Upper lobe of right lung (tissue), 1 donor: ENCODE measurements around the gene CES5A. TPM values are rescaled to one million over a fixed set of nuclear protein-coding genes. Genes with fewer than 3 reads are reported as not detected.

ENCODE experiments used
- ATAC-seq: fragments of 200-7000 bp; cut with Tn5 transposase; one replicate; pipeline ENCODE4 v1.9.1; 2020; ENCODE audit warnings: mild to moderate bottlenecking, moderate library complexity
- DNase-seq: peaks from one replicate; pipeline ENCODE4 v3.0.0-alpha.2; 2020
- H3K27ac ChIP-seq: fragments of 200-600 bp; one replicate; pipeline ENCODE4 v1.8.0; 2022
- H3K27me3 ChIP-seq: fragments of 200-600 bp; one replicate; pipeline ENCODE4 v1.8.0; 2022; ENCODE audit warnings: mild to moderate bottlenecking
- H3K36me3 ChIP-seq: fragments of 200-600 bp; one replicate; pipeline ENCODE4 v1.8.0; 2022
- H3K4me1 ChIP-seq: fragments of 200-600 bp; one replicate; pipeline ENCODE4 v1.8.0; 2022
- H3K4me3 ChIP-seq: fragments of 200-600 bp; one replicate; pipeline ENCODE4 v1.8.0; 2022; ENCODE audit warnings: mild to moderate bottlenecking
- H3K9me3 ChIP-seq: fragments of 200-600 bp; one replicate; pipeline ENCODE4 v1.8.0; 2022
- CTCF ChIP-seq: fragments of 200-600 bp; IDR thresholded peaks from one replicate; pipeline ENCODE4 v1.8.0; 2022; ENCODE audit warnings: antibody characterized with exemption
- intact Hi-C: fragments of 100-400 bp; cut with DNase I; formaldehyde crosslinking; loops from one replicate; pipeline ENCODE4 v1.11.0; 2022
- total RNA-seq: library from RNA; stranded (reverse); fragmentation: NEBNext Ultra II Directional; extraction: Animal tissue kit (Norgen Biotek cat#: 25700); gene quantifications from one replicate; pipeline ENCODE4 v1.2.1, GENCODE V29; 2021
- donor health status: DM: no; HTN: yes; CAD: no; lungs with severe emphysema.

Gene CES5A
- total RNA-seq, 1 donor from 2014 or later = not detected

GRCh38 chr16:55907661-55908060 is 32.5 kb upstream of the CES5A start:
- Histone ChIP-seq H3K27me3 (no peaks in the 10 kb centered on the region), H3K4me1 (no peaks in the 10 kb centered on the region), H3K27ac (no peak overlapping the region), H3K9me3 (no peaks in the 10 kb centered on the region), H3K4me3 (no peak overlapping the region), H3K36me3 (no peaks in the 10 kb centered on the region)
- TF ChIP-seq CTCF = no peak
- intact Hi-C loops = no loop called here
- DNase-seq (no peak), ATAC-seq (no peak)

- ATAC-seq (no peak), DNase-seq (no peak)
- TF ChIP-seq CTCF = no peak
- Histone ChIP-seq H3K4me1 (no peaks in the 10 kb centered on the region), H3K36me3 (no peaks in the 10 kb centered on the region), H3K27ac (no peak overlapping the region), H3K4me3 (no peak overlapping the region), H3K9me3 (no peaks in the 10 kb centered on the region), H3K27me3 (no peaks in the 10 kb centered on the region)
- intact Hi-C loops = no loop called here
These were observed 30.9 kb upstream of the CES5A start for GRCh38 chr16:55906123-55906522.

- no peaks in the 10 kb centered on the region for H3K27me3 ChIP-seq
- H3K4me1 ChIP-seq = no peaks in the 10 kb centered on the region
- no peaks in the 10 kb centered on the region for H3K36me3 ChIP-seq
- H3K4me3 ChIP-seq = no peak overlapping the region
- H3K27ac ChIP-seq = no peak overlapping the region
- ATAC-seq (no peak), DNase-seq (no peak)
- intact Hi-C loops = no loop called here
- TF ChIP-seq CTCF = no peak
- no peaks in the 10 kb centered on the region for H3K9me3 ChIP-seq
These were observed 30.5 kb upstream of the CES5A start for GRCh38 chr16:55905651-55906050.

- no peak for TF ChIP-seq CTCF
- Histone ChIP-seq H3K27me3 (no peaks in the 10 kb centered on the region), H3K36me3 (no peaks in the 10 kb centered on the region), H3K4me3 (no peak overlapping the region), H3K9me3 (no peaks in the 10 kb centered on the region), H3K27ac (no peak overlapping the region), H3K4me1 (no peaks in the 10 kb centered on the region)
- intact Hi-C loops = no loop called here
- ATAC-seq (no peak), DNase-seq (no peak)
These were observed 26.5 kb upstream of the CES5A start for GRCh38 chr16:55901566-55902217.

GRCh38 chr16:55900616-55901393 is 25.6 kb upstream of the CES5A start:
- H3K27ac ChIP-seq = no peak overlapping the region
- DNase-seq (no peak), ATAC-seq (no peak)
- H3K9me3 ChIP-seq = no peaks in the 10 kb centered on the region
- intact Hi-C loops = no loop called here
- TF ChIP-seq CTCF = no peak
- no peaks in the 10 kb centered on the region for H3K36me3 ChIP-seq
- H3K4me3 ChIP-seq = no peak overlapping the region
- no peaks in the 10 kb centered on the region for H3K4me1 ChIP-seq
- H3K27me3 ChIP-seq = no peaks in the 10 kb centered on the region
